Pons (tissue), 1 donor: ENCODE results near the gene PIEZO2.
"Not testable (repeated sequence)": the region's sequence is repeated elsewhere in the genome, so short reads cannot be mapped to it uniquely, and the experiment has no call there.

Source experiments
- DNase-seq: peaks from one replicate; pipeline ENCODE4 v3.0.0-alpha.2; 2016; ENCODE audit warnings: low spot score

Gene PIEZO2

DNA sequence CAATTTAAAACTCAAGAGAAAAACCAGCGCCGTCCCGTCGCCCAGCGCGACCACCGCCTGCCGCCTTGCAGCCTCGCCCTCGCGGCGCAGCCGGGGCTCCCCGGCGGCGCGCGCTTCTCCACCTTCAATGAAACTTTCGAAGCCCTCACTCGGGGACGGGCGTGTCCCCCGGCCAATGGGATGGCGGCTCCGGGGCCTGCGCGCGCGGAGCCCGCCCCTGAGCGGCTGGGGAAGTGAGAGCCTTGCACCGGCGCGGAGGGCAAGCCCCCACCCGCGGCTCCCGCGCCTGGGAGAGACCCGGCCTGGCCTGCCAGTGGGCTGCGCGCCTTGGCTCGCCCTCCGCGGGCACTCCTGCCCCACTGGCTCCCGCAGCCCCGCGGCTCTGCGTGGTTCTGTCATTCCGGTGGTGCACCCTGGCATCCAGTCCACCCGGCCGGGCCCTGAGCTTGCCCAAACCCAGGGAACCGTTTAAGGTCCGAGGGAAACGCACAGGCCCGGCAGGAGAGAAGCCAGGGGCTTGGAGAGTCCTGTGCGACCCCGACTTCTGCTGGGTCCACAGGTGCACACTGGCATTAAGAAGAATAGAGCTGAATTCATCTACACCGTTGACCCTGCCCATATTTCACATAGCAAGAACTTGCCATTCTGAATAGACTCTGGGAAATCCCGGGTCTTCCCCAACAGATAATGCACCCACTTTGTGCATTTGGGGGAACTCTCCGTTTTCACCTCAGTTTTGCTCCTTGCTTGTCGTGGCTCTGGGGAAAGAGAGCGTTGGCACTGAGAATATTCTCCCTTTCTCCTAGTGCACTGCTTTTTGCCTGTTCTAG, at the start of gene PIEZO2:
Gene PIEZO2, minus strand, starts transcription at position 129 of the 830 bp plus-strand sequence. CDS start 981 bp downstream, outside the sequence.
- DNase-seq, result peak; percentile 88

DNA sequence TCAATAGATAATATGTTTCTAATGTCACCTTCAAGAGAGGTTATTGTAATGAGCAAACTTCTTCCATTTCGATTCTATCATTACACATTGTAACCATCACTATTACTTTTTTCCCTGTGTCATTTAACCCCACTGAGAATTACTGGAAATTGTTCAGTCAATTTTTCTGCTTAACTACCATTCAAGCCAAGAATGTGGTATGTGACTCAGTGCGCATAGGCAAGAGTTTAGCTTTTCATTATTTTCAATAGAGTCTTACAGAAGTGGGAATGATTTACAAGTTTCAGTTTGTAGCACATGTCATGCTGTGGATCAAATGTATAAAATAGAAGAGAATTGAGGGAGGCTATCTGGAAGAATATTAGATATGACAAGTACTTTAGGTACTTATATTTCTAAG, 34.3 kb upstream of the PIEZO2 start:
- DNase-seq, result no peak

DNA sequence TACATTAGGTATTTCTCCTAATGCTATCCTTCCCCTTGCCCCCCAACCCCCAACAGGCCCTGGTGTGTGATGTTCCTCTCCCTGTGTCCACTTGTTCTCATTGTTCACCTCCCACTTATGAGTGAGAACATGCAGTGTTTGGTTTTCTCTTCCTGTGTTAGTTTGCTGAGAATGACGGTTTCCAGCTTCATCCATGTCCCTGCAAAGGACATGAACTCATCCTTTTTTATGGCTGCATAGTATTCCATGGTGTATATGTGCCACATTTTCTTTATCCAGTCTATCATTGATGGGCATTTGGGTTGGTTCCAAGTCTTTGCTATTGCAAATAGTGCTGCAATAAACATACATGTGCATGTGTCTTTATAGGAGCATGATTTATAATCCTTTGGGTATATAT, 32.3 kb upstream of the PIEZO2 start:
- not testable (repeated sequence) for DNase-seq

GRCh38 chr18:11179959-11180519, 30.7 kb upstream of the PIEZO2 start:
- DNase-seq, result no peak

DNA sequence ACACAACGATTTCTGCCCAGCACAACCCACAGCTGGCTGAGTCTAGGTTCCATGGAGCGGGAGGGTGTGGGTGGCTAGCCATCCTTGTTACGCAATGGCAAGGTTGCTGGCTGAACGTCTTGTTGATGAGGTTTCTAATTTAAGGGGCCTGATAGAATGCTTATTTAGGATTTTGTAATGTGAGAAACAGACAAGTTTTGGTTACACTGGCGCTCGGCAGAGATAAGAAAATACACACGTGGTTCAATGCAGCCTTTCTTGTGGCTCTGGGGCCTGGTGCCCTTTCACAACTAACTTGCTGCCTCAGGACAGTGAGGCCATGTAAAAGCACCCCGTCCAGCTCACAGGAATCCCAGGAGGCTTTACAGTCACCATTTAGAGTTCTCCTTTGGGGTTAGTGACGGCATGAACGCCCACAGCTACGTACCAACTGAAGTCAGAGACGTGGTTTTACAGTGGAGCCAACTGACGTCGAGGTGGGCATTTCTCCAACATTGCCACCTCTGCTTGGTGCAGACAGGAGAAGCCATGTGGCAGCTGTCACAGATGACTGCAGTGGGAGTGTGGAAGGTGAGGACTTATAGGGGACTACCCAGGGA, 29.7 kb upstream of the PIEZO2 start:
- no peak for DNase-seq

DNA sequence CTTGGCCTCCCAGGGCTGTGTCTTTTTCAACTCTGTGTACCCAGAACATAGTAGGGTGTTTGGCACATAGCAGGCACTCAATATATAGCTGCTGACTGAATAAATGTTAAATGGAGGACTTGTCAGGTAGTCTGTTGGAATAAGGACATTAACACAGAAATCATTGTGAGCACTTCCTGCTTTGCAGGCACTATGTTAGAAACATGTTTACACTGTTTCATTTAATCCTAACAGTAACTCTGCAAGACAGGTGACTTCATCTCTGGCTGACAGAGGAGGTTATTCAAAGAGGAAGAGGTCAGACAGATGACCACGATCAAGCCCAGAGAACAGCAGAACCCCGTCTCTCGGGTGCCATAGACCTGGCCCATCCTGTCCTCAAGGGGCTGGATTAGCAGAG, 28.0 kb upstream of the PIEZO2 start:
- no peak for DNase-seq

GRCh38 chr18:11176481-11176881, 27.1 kb upstream of the PIEZO2 start:
- DNase-seq, result no peak

GRCh38 chr18:11175266-11175979, 26.1 kb upstream of the PIEZO2 start:
- no peak for DNase-seq

GRCh38 chr18:11174179-11174578, 24.8 kb upstream of the PIEZO2 start:
- DNase-seq, result not testable (repeated sequence)

- no peak for DNase-seq
Observed at GRCh38 chr18:11167778-11168177, 18.4 kb upstream of the PIEZO2 start.

DNA sequence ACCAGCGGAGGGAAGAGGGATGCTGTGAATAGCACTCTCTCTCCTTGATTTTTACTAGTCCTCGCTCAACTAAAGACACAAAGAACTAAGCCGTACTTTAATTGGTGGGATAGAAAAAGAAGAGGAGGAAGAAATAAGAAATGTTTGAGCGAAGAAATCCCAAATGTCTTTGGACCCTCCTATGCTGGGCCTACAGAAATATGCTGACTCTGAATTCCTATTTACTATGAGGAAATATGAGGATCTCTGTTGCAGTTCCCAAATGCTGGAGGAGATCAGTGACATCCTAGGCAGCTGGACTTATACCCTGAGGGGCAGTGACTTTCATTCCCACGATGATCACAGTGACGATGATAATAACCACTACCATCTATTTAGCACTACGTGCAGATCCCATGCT, 16.6 kb upstream of the PIEZO2 start:
- DNase-seq, result no peak

DNA sequence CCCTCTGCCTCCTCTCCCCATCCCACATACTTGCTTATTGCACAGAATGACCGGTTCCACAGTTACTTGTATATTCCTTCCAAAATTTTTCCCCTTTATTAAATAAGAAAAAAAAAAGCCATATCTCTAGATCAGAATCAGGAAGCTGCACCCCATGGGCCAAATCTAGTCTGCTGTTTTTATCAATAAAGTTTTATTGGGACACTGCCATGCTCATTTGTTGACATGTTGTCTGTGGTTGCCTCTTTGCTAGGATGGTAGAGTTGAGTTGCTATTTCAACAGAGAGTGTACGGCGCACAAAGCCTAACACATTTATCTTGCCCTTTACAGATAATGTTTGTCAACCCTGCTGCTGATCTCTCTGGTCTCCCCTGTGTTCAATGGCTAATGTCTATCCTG, 15.8 kb upstream of the PIEZO2 start:
- DNase-seq, result no peak

GRCh38 chr18:11163665-11164064, 14.3 kb upstream of the PIEZO2 start:
- no peak for DNase-seq

GRCh38 chr18:11162889-11163288, 13.5 kb upstream of the PIEZO2 start:
- DNase-seq, result no peak

- no peak for DNase-seq
Observed at GRCh38 chr18:11162462-11162861, 13.1 kb upstream of the PIEZO2 start.

- DNase-seq, result no peak
Observed at GRCh38 chr18:11160313-11160712, 10.9 kb upstream of the PIEZO2 start.

GRCh38 chr18:11159844-11160243, 10.5 kb upstream of the PIEZO2 start:
- no peak for DNase-seq

DNA sequence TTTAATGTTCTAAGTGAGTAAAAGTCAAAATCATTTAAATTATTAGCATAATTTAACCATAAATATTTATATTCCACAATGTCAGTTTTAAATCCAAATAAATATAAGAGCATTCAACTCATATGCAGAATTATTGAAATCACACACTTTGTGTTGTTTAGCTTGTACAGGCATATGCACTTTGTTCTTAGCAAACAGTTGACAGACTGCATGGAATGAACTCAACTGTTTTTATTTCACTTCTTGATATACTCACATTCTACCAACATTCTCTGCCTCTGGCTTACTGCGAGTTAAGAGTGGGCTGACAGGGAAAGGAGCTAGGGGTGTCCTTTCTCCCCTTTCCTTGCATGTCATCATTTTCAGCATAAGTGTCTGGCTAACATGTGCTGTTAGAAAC, 7.6 kb upstream of the PIEZO2 start:
- no peak for DNase-seq

DNA sequence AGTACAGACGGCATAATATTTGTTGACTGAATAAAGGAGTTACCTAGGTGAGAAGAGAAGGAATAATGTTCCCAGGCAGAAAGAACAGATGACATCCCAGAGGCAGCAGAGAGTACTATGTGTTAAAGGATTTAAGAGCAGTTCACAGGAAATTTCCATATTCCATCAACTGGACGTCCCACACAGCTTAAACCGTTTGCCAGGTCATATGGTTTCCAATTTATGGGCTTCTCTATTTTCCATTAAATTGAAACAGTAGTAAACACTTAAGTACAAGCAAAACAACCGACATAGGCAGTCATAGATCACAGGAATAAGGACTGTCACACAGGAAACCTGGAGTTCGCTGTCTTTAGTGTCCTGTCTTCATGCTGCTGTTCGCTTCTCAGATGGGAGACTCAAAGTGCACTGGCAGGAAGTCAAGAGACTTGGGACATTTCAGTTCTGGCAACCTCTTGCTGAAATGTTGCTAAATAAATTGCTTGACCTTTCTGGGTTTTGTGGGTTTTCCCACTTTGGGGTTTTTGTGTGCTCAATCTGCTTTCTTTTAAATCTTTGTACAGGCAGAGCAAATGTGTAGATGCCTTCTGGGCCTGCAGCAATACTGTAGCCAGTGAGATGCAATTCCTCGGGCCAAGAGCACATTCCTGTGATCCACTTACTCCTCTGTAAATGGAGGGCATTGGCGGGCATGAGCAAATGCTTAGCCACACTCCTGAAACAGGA, 5.8 kb upstream of the PIEZO2 start:
- DNase-seq, result no peak

DNA sequence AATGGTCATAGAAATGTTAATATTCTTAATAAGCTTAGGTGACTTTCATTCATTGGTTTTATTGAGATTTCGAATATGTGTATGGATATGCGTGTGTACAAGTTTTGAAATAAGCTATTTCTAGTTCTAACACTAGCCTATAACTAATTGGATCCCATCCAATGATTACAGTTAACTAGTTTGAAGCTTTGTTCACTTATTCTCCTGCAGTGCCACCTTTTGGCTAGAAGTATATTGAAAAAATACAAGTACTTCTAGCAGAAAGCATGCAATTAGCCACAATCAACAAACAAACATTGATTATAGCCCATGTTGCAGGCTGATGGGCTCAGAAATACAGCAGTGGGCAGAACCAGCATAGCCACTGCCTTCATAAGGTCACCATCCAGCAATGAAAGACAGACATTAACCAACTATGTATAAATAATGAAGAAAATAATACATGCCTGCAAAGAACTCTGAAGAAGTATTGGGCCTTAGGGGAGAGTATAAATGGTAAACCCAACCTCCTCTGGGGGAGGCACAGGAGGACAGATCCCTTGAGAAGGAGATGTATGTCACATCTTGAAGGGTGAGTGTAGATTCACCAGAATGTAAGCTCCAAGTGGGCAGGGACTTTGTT, 5.1 kb upstream of the PIEZO2 start:
- DNase-seq, result peak; percentile 84

DNA sequence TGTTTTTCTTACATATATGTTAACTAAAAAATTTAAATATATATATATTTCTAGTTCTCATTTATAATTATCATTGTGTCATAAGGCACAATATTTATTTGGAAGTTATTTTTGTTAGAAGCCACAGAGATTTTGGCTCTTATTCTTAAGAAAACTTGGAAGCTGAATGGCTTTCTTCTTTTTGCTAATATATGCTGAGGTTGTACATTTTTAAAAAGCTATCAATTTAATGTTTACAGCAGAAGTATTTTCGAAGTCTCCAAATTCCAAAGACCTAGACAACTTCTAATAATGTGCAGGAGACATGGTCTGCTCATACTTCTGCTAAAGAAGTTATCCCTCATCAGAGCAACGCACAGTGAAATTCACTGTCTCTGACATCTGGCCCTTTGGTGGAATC, 3.7 kb upstream of the PIEZO2 start:
- no peak for DNase-seq

DNA sequence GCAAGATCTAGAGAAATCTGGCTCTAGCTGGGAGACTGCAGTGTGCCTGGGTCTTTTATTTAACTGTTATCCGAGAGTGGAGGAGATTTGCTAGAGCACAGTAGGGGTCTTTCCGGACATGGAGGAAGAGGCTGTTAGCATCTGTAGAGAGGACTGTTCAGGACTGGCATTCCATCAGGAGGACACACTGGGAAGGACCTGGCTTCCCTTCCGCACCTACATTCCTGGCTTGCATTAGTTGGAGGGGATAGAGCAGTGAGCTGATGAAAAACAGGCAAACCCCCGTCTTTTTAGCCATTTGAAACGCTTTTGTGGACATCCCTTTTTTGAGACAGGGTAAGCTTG, 874 bp upstream of the PIEZO2 start:
- no peak for DNase-seq
